RWPE1 (cell line): ENCODE results near the gene LYZL4.

ENCODE experiments used
- CTCF ChIA-PET: fragments of 350-600 bp; sonication (Branson Sonifier 250); formaldehyde crosslinking; extraction: SDS; loops from one replicate; lab custom pipeline; 2021; lab: Yijun Ruan, JAX
- POLR2A ChIA-PET: fragments of 400-600 bp; formaldehyde crosslinking; extraction: SDS; loops from one replicate; lab custom pipeline; 2020; ENCODE audit warnings: antibody characterized with exemption; ENCODE audit not compliant: low non-redundant PET; lab: Yijun Ruan, JAX
- DNase-seq: peaks from one replicate; pipeline ENCODE4 v3.0.0; 2012; ENCODE audit warnings: low spot score
- H3K27ac ChIP-seq: fragments of 450-650 bp; 2 replicates; pipeline ENCODE4 v1.5.1; 2017
- CTCF ChIP-seq: fragments of 450-650 bp; conservative IDR thresholded peaks from 2 replicates; pipeline ENCODE4 v1.5.1; 2017; ENCODE audit warnings: low read depth, mild to moderate bottlenecking

LYZL4 gene

GRCh38 chr3:42447481-42447880 lies 37.1 kb upstream of the LYZL4 start:
- H3K27ac ChIP-seq = no peak overlapping the region
- POLR2A ChIA-PET = no interaction called here
- CTCF ChIA-PET = interaction anchor here (0.6 kb wide), 1 partner anchor 90 kb away, joined by 4 read pairs; no protein-coding TSS in a partner anchor
- no peak for DNase-seq
- no peak for TF ChIP-seq CTCF

- TF ChIP-seq CTCF = no peak
- no peak for DNase-seq
- POLR2A ChIA-PET = no interaction called here
- H3K27ac ChIP-seq = no peak overlapping the region
- CTCF ChIA-PET = no interaction called here
These were observed 36.0 kb upstream of the LYZL4 start for GRCh38 chr3:42446111-42447050.

- peak; percentile 95 for TF ChIP-seq CTCF
- DNase-seq = peak; percentile 80
- ChIA-PET POLR2A (no interaction called here), CTCF (interaction anchor here (0.5 to 1.5 kb wide), 10 partner anchors 12 to 214 kb away, joined by 3 to 12 read pairs (median 3); no protein-coding TSS in a partner anchor)
- H3K27ac ChIP-seq = no peak overlapping the region
These were observed 33.5 kb upstream of the LYZL4 start for GRCh38 chr3:42443819-42444436.

- no peak for TF ChIP-seq CTCF
- CTCF ChIA-PET = interaction anchor here (0.5 to 1.5 kb wide), 10 partner anchors 11 to 214 kb away, joined by 3 to 12 read pairs (median 3); no protein-coding TSS in a partner anchor
- DNase-seq = no peak
- H3K27ac ChIP-seq = no peak overlapping the region
- POLR2A ChIA-PET = no interaction called here
These were observed 32.9 kb upstream of the LYZL4 start for GRCh38 chr3:42443292-42443691.

- ChIA-PET CTCF (interaction anchor here (1.5 kb wide), 1 partner anchor 196 kb away, joined by 12 read pairs; no protein-coding TSS in a partner anchor), POLR2A (no interaction called here)
- no peak for TF ChIP-seq CTCF
- H3K27ac ChIP-seq = no peak overlapping the region
- DNase-seq = no peak
These were observed 32.2 kb upstream of the LYZL4 start for GRCh38 chr3:42442640-42443039.

GRCh38 chr3:42441791-42442190 lies 31.4 kb upstream of the LYZL4 start:
- CTCF ChIA-PET = no interaction called here
- POLR2A ChIA-PET = no interaction called here
- no peak for DNase-seq
- no peak overlapping the region for H3K27ac ChIP-seq
- TF ChIP-seq CTCF = no peak
